OCI-LY1 (cell line): ENCODE results near the gene HBZ.
"Not testable (repeated sequence)": the region's sequence is repeated elsewhere in the genome, so short reads cannot be mapped to it uniquely, and the experiment has no call there.

ENCODE experiments used
- H2AFZ ChIP-seq: fragments of 200-600 bp; sonication (generic), shearing (Covaris generic); 2 replicates; pipeline ENCODE4 v1.6.0; 2014; ENCODE audit warnings: antibody characterized with exemption, mild to moderate bottlenecking, low read length
- H3F3A ChIP-seq: fragments of 200-600 bp; sonication (generic), shearing (Covaris generic); 2 replicates; pipeline ENCODE4 v1.6.0; 2014; ENCODE audit warnings: mild to moderate bottlenecking, antibody characterized with exemption, low read length, moderate library complexity; ENCODE audit not compliant: insufficient read depth
- H3K27ac ChIP-seq: fragments of 200-600 bp; sonication (generic); 2 replicates; pipeline ENCODE4 v1.5.1; 2014; ENCODE audit warnings: low read length, mixed run types, mild to moderate bottlenecking, low read depth; ENCODE audit not compliant: poor library complexity, severe bottlenecking
- H3K27me3 ChIP-seq: fragments of 200-600 bp; sonication (generic); 2 replicates; pipeline ENCODE4 v1.6.0; 2014; ENCODE audit warnings: antibody characterized with exemption, mild to moderate bottlenecking, low read length, moderate library complexity; ENCODE audit not compliant: insufficient read depth
- H3K36me3 ChIP-seq: fragments of 200-600 bp; sonication (generic); 2 replicates; pipeline ENCODE4 v1.6.1; 2014; ENCODE audit warnings: mild to moderate bottlenecking, antibody characterized with exemption, low read length, moderate library complexity, mixed read lengths; ENCODE audit not compliant: insufficient read depth
- H3K4me1 ChIP-seq: fragments of 200-600 bp; sonication (generic); 2 replicates; pipeline ENCODE4 v1.5.1; 2014; ENCODE audit warnings: mild to moderate bottlenecking, low read length, moderate library complexity; ENCODE audit not compliant: insufficient read depth, severe bottlenecking
- H3K4me2 ChIP-seq: fragments of 200-600 bp; sonication (generic), shearing (Covaris generic); 2 replicates; pipeline ENCODE4 v1.6.1; 2014; ENCODE audit warnings: low read length
- H3K4me3 ChIP-seq: fragments of 200-600 bp; sonication (generic); 2 replicates; pipeline ENCODE4 v1.5.1; 2014; ENCODE audit warnings: low read length, low read depth, mild to moderate bottlenecking, mixed read lengths; ENCODE audit not compliant: poor library complexity, severe bottlenecking
- H3K79me2 ChIP-seq: fragments of 200-600 bp; shearing (Covaris generic); 2 replicates; pipeline ENCODE4 v1.6.1; 2016; ENCODE audit warnings: mixed run types, low read length, mixed read lengths; ENCODE audit not compliant: insufficient read depth
- H3K9ac ChIP-seq: fragments of 200-600 bp; sonication (generic), shearing (Covaris generic); 2 replicates; pipeline ENCODE4 v1.6.1; 2014; ENCODE audit warnings: mild to moderate bottlenecking, low read length, mixed read lengths
- H3K9me2 ChIP-seq: fragments of 200-600 bp; sonication (generic), shearing (Covaris generic); 2 replicates; pipeline ENCODE4 v1.6.1; 2014; ENCODE audit warnings: low read depth, mild to moderate bottlenecking, low read length, mixed read lengths
- H3K9me3 ChIP-seq: fragments of 200-600 bp; shearing (Covaris generic); 2 replicates; pipeline ENCODE4 v1.6.1; 2014; ENCODE audit warnings: low read length, mixed read lengths
- H4K20me1 ChIP-seq: fragments of 200-600 bp; sonication (generic), shearing (Covaris generic); 2 replicates; pipeline ENCODE4 v1.6.0; 2016; ENCODE audit warnings: mild to moderate bottlenecking, low read length; ENCODE audit not compliant: insufficient read depth
- EZH2 ChIP-seq: fragments of 200-600 bp; sonication (generic), shearing (Covaris generic); IDR thresholded peaks from 2 replicates; pipeline ENCODE4 v1.8.0; 2017; ENCODE audit warnings: borderline replicate concordance, mixed run types, mild to moderate bottlenecking, antibody characterized with exemption, low read length, moderate library complexity, mixed read lengths
- TF ChIP-seq, protein P1 (sequence below): fragments of 200-600 bp; sonication (generic), shearing (Covaris generic); IDR thresholded peaks from 2 replicates; pipeline ENCODE4 v1.5.1; 2017; ENCODE audit warnings: mild to moderate bottlenecking, antibody characterized with exemption, low read length, moderate library complexity, mixed read lengths

Gene HBZ

DNA sequence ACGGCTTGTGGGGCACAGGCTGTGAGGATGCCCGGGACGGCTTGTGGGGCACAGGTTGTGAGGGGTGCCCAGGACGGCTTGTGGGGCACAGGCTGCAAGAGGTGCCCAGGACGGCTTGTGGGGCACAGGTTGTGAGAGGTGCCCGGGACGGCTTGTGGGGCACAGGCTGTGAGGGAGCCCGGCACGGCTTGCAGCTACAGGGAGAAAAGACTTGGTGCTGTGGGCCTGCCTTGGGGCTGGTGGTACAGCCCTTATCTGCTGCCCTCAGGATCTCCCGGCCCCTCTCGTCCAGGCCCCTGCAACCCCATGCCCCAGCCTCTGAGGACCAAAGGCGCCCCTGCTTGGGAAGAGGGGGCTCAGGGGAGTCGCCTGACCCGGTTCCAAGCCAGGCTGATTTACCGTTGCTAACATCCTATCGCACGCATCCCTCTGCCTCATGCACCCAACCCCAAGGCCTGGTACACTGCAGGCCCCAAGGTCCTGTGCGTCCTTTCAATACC, 8.3 kb downstream of the HBZ start:
- no peak overlapping the region for H2AFZ ChIP-seq
- H3F3A ChIP-seq: no peaks in the 10 kb centered on the region
- no peak for TF ChIP-seq EZH2
- TF ChIP-seq, protein P1, sequence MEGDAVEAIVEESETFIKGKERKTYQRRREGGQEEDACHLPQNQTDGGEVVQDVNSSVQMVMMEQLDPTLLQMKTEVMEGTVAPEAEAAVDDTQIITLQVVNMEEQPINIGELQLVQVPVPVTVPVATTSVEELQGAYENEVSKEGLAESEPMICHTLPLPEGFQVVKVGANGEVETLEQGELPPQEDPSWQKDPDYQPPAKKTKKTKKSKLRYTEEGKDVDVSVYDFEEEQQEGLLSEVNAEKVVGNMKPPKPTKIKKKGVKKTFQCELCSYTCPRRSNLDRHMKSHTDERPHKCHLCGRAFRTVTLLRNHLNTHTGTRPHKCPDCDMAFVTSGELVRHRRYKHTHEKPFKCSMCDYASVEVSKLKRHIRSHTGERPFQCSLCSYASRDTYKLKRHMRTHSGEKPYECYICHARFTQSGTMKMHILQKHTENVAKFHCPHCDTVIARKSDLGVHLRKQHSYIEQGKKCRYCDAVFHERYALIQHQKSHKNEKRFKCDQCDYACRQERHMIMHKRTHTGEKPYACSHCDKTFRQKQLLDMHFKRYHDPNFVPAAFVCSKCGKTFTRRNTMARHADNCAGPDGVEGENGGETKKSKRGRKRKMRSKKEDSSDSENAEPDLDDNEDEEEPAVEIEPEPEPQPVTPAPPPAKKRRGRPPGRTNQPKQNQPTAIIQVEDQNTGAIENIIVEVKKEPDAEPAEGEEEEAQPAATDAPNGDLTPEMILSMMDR: no peak
- H3K27me3 ChIP-seq: peaks cover 6% of the 10 kb centered on the region; the same call in 1 of the 2 replicates
- no peak overlapping the region for H3K27ac ChIP-seq
- no peaks in the 10 kb centered on the region for H3K9me2 ChIP-seq
- H3K4me2 ChIP-seq: no peak overlapping the region
- H4K20me1 ChIP-seq: no peaks in the 10 kb centered on the region
- H3K4me3 ChIP-seq: no peak overlapping the region
- H3K36me3 ChIP-seq: no peaks in the 10 kb centered on the region
- no peak overlapping the region for H3K9ac ChIP-seq
- H3K4me1 ChIP-seq: no peaks in the 10 kb centered on the region
- no peaks in the 10 kb centered on the region for H3K79me2 ChIP-seq
- H3K9me3 ChIP-seq: no peaks in the 10 kb centered on the region

DNA sequence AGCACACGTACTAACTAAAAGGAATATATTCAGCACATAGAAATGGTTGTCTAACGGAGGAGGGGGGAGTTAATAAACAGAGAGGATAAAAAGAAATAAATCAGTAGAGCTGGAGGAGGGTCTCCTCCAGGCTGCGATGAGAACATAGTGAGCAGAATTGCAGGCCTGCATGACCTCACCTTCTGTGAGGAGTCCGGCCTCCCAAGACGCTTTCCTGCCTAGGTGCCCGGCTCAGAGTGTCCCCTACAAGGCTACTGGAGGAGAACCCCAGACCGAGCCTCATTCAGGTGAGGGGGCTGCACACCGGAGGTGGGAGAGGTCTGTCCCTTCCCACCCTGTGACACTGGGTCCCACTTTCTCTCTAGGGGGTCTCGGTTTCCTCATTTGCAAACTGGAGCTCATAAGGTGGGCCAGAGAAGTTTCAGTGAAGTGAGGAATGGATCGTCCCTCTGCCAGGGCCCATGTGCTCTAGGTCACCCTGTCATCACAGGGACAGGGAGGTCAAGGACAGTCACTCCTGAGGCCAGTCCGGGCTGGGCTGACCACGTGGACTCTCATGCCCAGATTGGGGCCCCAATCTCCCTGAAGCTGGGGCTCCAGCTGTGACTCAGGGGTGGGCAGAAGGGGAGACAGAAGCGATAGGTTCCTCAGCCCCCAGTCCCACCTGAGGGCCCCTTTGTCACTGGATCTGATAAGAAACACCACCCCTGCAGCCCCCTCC, 10.0 kb downstream of the HBZ start:
- no peak overlapping the region for H3K4me3 ChIP-seq
- H4K20me1 ChIP-seq: no peaks in the 10 kb centered on the region
- no peaks in the 10 kb centered on the region for H3K9me2 ChIP-seq
- no peaks in the 10 kb centered on the region for H3K9me3 ChIP-seq
- no peaks in the 10 kb centered on the region for H3K79me2 ChIP-seq
- H2AFZ ChIP-seq: no peak overlapping the region
- TF ChIP-seq, protein P1: no peak
- no peak for TF ChIP-seq EZH2
- no peaks in the 10 kb centered on the region for H3K36me3 ChIP-seq
- H3K9ac ChIP-seq: no peak overlapping the region
- no peak overlapping the region for H3K4me2 ChIP-seq
- H3K27me3 ChIP-seq: no peaks in the 10 kb centered on the region; the same call in 1 of the 2 replicates
- H3F3A ChIP-seq: no peaks in the 10 kb centered on the region
- H3K4me1 ChIP-seq: no peaks in the 10 kb centered on the region
- no peak overlapping the region for H3K27ac ChIP-seq

DNA sequence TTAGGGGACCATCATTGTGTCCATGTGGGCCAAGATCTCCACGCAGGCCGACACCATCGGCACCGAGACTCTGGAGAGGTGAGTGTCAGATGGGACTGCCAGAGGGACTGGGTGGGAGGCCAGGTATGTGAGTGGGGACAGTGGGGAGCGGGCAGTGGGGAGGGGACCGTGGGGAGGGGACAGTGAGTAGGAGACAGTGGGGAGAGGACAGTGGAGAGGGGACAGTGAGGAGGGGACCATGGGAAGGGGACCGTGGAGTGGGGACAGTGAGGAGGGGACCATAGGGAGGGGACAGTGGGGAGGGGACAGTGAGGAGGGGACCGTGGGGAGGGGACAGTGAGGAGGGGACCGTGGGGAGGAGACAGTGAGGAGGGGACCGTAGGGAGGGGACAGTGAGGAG, 10.7 kb downstream of the HBZ start:
- H3K36me3 ChIP-seq, H3K27ac ChIP-seq, H3K9ac ChIP-seq, H3K4me2 ChIP-seq, H3F3A ChIP-seq, H3K79me2 ChIP-seq, H3K4me3 ChIP-seq, H4K20me1 ChIP-seq, H3K9me2 ChIP-seq, H3K4me1 ChIP-seq, H3K9me3 ChIP-seq, H3K27me3 ChIP-seq, H2AFZ ChIP-seq: not testable (repeated sequence)

DNA sequence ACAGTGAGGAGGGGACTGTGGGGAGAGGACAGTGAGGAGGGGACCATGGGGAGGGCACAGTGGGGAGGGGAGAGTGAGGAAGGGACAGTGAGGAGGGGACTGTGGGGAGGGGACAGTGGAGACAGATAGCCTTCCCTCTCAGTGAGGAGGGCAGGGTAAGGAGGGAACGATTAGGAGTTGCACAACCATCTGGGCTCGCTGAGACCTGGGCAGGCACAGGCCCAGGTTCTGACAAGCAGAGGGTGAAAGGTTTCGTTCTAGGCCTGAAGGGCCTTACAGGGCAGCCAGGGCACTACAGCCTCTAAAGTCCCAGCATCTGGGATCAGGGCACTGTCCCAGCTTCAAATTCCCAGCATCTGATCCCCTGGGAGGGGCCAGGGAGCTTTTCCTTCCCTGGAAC, 11.3 kb downstream of the HBZ start:
- not testable (repeated sequence) for H3K27me3 ChIP-seq, H3K36me3 ChIP-seq, H3K4me2 ChIP-seq, H3K4me3 ChIP-seq, H3K4me1 ChIP-seq, H3K9me2 ChIP-seq, H3K79me2 ChIP-seq, H3K27ac ChIP-seq, H2AFZ ChIP-seq, H4K20me1 ChIP-seq, H3F3A ChIP-seq, H3K9me3 ChIP-seq, H3K9ac ChIP-seq

DNA sequence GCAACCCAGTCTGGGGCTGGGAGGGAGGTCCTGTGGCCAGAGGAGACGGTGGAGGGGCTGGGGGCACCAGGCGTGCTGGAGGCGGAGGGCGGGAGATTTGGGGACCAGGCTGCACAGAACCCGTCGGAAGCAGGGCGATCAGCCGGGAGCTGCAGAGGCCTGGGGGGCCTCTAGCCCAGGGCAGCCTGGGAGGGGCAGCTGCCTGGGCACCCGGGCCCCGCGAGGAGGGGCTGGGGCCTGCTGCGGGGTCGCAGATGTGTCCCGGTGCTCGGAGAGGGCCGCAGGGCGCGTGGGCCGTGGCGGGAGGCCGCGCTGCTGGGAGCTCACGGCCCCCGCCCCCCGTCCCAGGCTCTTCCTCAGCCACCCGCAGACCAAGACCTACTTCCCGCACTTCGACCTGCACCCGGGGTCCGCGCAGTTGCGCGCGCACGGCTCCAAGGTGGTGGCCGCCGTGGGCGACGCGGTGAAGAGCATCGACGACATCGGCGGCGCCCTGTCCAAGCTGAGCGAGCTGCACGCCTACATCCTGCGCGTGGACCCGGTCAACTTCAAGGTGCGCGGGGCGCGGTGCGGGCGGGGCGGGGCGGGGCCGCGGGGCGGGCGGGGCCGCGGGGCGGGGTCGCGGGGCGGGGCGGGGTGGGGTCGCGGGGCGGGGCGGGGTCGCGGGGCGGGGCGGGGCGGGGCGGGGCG, 11.8 kb downstream of the HBZ start:
- H4K20me1 ChIP-seq, H3F3A ChIP-seq, H3K27ac ChIP-seq, H2AFZ ChIP-seq, H3K9me2 ChIP-seq, H3K79me2 ChIP-seq, H3K36me3 ChIP-seq, H3K9me3 ChIP-seq, H3K9ac ChIP-seq, H3K4me2 ChIP-seq, H3K4me1 ChIP-seq, H3K27me3 ChIP-seq, H3K4me3 ChIP-seq: not testable (repeated sequence)
